ENCODE measurements around the gene HAAO. TPM values are rescaled to one million over a fixed set of nuclear protein-coding genes. Genes with fewer than 3 reads are reported as not detected.

The HAAO gene
- total RNA-seq, result 10 to 100 TPM in 1 of 4 donors, 1 to 10 TPM in 2, not detected in 1; 1.9 to 29.4 (median 4.0) TPM

- in situ Hi-C loops (cut with MboI; ENCODE audit: low pct_ligation_motif_present in 1 of 4, low pct_unique_long_range_greater_than_20kb in 1 of 4, low sequenced_read_pairs in 3 of 4), result no loop called here
- WGBS, 2 donors (ENCODE audit: low coverage in 1 of 2), result 2% methylated on average over 50 of the region's 75 CpGs; no CpG with 5 or more reads in 1 of the 2 donors
- TF ChIP-seq POLR2AphosphoS5 (IDR thresholded peaks at IDR 0.05) (peak in 1 of 3 donors; percentile 40), CTCF (IDR thresholded peaks at IDR 0.05) (peak in 1 of 5 experiments; percentile 9), EP300 (IDR thresholded peaks at IDR 0.05; ENCODE audit: low read depth) (no peak), POLR2A (IDR thresholded peaks at IDR 0.05) (peak; percentile 40)
- Histone ChIP-seq H3K9me3 (no peaks in the 10 kb centered on the region), H3K27ac (peak within 1 kb of the TSS; percentile 83 to 88 (median 86)), H3K36me3 (no peaks in the 10 kb centered on the region), H3K27me3 (no peaks in the 10 kb centered on the region), H3K4me1 (peaks cover 0 to 22% (median 12%) of the 10 kb centered on the region in 4 donors), H3K4me3 (peak within 1 kb of the TSS; percentile 56 to 64 (median 60))
- peak; percentile 51 for DNase-seq
- intact Hi-C loops (cut with DNase I; ENCODE audit: low total_unique reads), result no loop called here
These were observed at the start of gene HAAO for GRCh38 chr2:42792583-42793333. Gene HAAO (minus strand): TSS chr2:42792583. CDS start chr2:42792536, 47 bp downstream.

- Histone ChIP-seq H3K4me3 (no peak overlapping the region), H3K4me1 (peaks cover 12 to 28% (median 19%) of the 10 kb centered on the region in 4 donors), H3K36me3 (no peaks in the 10 kb centered on the region), H3K27ac (peak overlapping the region in 1 of 4 donors; percentile 9), H3K9me3 (no peaks in the 10 kb centered on the region), H3K27me3 (no peaks in the 10 kb centered on the region)
- intact Hi-C loops (cut with DNase I; ENCODE audit: low total_unique reads), result no loop called here
- TF ChIP-seq POLR2A (IDR thresholded peaks at IDR 0.05) (no peak), CTCF (IDR thresholded peaks at IDR 0.05) (no peak)
- in situ Hi-C loops (cut with MboI; ENCODE audit: low pct_ligation_motif_present in 1 of 4, low pct_unique_long_range_greater_than_20kb in 1 of 4, low sequenced_read_pairs in 3 of 4), result loop anchor here in 3 of 4 donors (25.0 kb wide), 5 partner anchors 96 to 721 kb away; partner anchors contain the start of gene ZFP36L2 (in 2 of the 3)
- DNase-seq, result no peak
- WGBS, 2 donors (ENCODE audit: low coverage in 1 of 2), result 93% methylated on average over 5 of the region's 5 CpGs; no CpG with 5 or more reads in 1 of the 2 donors
These were observed 49.0 kb upstream of the HAAO start for GRCh38 chr2:42841344-42841743.

- in situ Hi-C loops (cut with MboI; ENCODE audit: low pct_ligation_motif_present in 1 of 4, low pct_unique_long_range_greater_than_20kb in 1 of 4, low sequenced_read_pairs in 3 of 4), result loop anchor here in 3 of 4 donors (25.0 kb wide), 5 partner anchors 97 to 722 kb away; partner anchors contain the start of gene ZFP36L2 (in 2 of the 3)
- Histone ChIP-seq H3K27me3 (no peaks in the 10 kb centered on the region), H3K9me3 (no peaks in the 10 kb centered on the region), H3K36me3 (no peaks in the 10 kb centered on the region), H3K4me1 (peaks cover 9 to 25% (median 19%) of the 10 kb centered on the region in 4 donors), H3K27ac (no peak overlapping the region), H3K4me3 (no peak overlapping the region)
- 86 to 87% methylated on average over 4 to 6 of the region's 6 CpGs for WGBS, 2 donors (ENCODE audit: low coverage in 1 of 2)
- intact Hi-C loops (cut with DNase I; ENCODE audit: low total_unique reads), result no loop called here
- DNase-seq, result no peak
- no peak for TF ChIP-seq CTCF (IDR thresholded peaks at IDR 0.05)
- no peak for TF ChIP-seq EP300 (IDR thresholded peaks at IDR 0.05; ENCODE audit: low read depth)
- TF ChIP-seq POLR2A (IDR thresholded peaks at IDR 0.05), result no peak
- TF ChIP-seq POLR2AphosphoS5 (IDR thresholded peaks at IDR 0.05), result no peak
These were observed 48.4 kb upstream of the HAAO start for GRCh38 chr2:42840760-42841159.

GRCh38 chr2:42839809-42840501 is 47.6 kb upstream of the HAAO start:
- H3K4me3 ChIP-seq, result no peak overlapping the region
- no peak overlapping the region for H3K27ac ChIP-seq
- 78 to 100% methylated on average over 1 to 4 of the region's 4 CpGs for WGBS, 2 donors (ENCODE audit: low coverage in 1 of 2)
- in situ Hi-C loops (cut with MboI; ENCODE audit: low pct_ligation_motif_present in 1 of 4, low pct_unique_long_range_greater_than_20kb in 1 of 4, low sequenced_read_pairs in 3 of 4) (loop anchor here in 3 of 4 donors (10.0 to 25.0 kb wide), 6 partner anchors 97 to 722 kb away; partner anchors contain the start of gene ZFP36L2 (in 2 of the 3)), intact Hi-C loops (cut with DNase I; ENCODE audit: low total_unique reads) (loop anchor here (10.0 kb wide), 1 partner anchor 85 kb away; no protein-coding TSS in a partner anchor)
- no peak for DNase-seq
- peaks cover 5 to 20% (median 14%) of the 10 kb centered on the region in 4 donors for H3K4me1 ChIP-seq
- TF ChIP-seq EP300 (IDR thresholded peaks at IDR 0.05; ENCODE audit: low read depth) (no peak), POLR2AphosphoS5 (IDR thresholded peaks at IDR 0.05) (no peak), POLR2A (IDR thresholded peaks at IDR 0.05) (no peak), CTCF (IDR thresholded peaks at IDR 0.05) (no peak)
- no peaks in the 10 kb centered on the region for H3K9me3 ChIP-seq
- no peaks in the 10 kb centered on the region for H3K36me3 ChIP-seq
- H3K27me3 ChIP-seq, result no peaks in the 10 kb centered on the region

Data from transverse colon (tissue), 4 donors.